Adipocyte (in vitro differentiated cells): ENCODE data around the gene CRYBB2.
A peak's percentile ranks its signal among the peaks of the same experiment; 100 is the strongest.

Experiments
- DNase-seq: peaks from one replicate; pipeline ENCODE4 v3.0.0-alpha.2; 2015; ENCODE audit warnings: low read depth
- H3K27me3 ChIP-seq: replicated peaks from 2 replicates; pipeline ENCODE4 v1.7.0; 2013; ENCODE audit warnings: mild to moderate bottlenecking, low read length, moderate library complexity; ENCODE audit not compliant: control insufficient read depth, insufficient read depth
- H3K36me3 ChIP-seq: 2 replicates; pipeline ENCODE4 v1.7.0; 2013; ENCODE audit warnings: low read length, mild to moderate bottlenecking, moderate library complexity; ENCODE audit not compliant: control insufficient read depth, insufficient read depth, severe bottlenecking
- H3K4me1 ChIP-seq: 2 replicates; pipeline ENCODE4 v1.7.0; 2013; ENCODE audit warnings: mild to moderate bottlenecking, low read length, moderate library complexity; ENCODE audit not compliant: control insufficient read depth, insufficient read depth
- H3K4me3 ChIP-seq: 2 replicates; pipeline ENCODE4 v1.7.0; 2013; ENCODE audit warnings: mild to moderate bottlenecking, low read length, moderate library complexity
- H3K9ac ChIP-seq: 2 replicates; pipeline ENCODE4 v1.7.0; 2013; ENCODE audit warnings: mild to moderate bottlenecking, low read length, moderate library complexity
- H3K9me3 ChIP-seq: 2 replicates; pipeline ENCODE4 v1.7.0; 2013; ENCODE audit warnings: mild to moderate bottlenecking, low read length, moderate library complexity; ENCODE audit not compliant: control insufficient read depth

Gene CRYBB2

GRCh38 chr22:25182131-25183110 is 37.0 kb upstream of the CRYBB2 start:
- Histone ChIP-seq H3K4me1 (peaks cover 8% of the 10 kb centered on the region), H3K27me3 (no peaks in the 10 kb centered on the region), H3K4me3 (no peak overlapping the region), H3K9me3 (peaks cover 16% of the 10 kb centered on the region), H3K36me3 (no peaks in the 10 kb centered on the region), H3K9ac (peak overlapping the region; percentile 30)
- no peak for DNase-seq

- Histone ChIP-seq H3K9ac (no peak overlapping the region), H3K27me3 (no peaks in the 10 kb centered on the region), H3K36me3 (no peaks in the 10 kb centered on the region), H3K4me3 (no peak overlapping the region), H3K9me3 (peaks cover 16% of the 10 kb centered on the region), H3K4me1 (peaks cover 8% of the 10 kb centered on the region)
- DNase-seq: no peak
Observed at GRCh38 chr22:25183949-25184619, 35.4 kb upstream of the CRYBB2 start.

DNA sequence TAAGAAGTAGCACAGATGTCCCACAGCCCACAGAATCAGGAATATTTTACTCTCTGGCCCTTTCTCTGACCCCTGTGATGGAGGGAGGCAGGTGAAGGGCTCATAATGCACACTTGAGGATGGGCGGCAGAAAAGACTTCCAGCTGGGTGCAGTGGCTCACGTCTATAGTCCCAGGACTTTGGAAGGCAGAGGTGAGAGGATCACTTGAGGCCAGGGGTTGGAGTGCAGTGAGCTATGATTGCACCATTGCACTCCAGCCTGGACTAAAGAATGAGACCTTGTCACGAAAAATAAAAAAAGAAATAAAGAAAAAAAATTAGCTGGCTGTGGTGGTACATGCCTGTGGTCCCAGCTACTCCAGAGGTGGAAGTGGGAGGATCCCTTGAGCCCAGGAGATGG is 33.3 kb upstream of the CRYBB2 start:
- DNase-seq: no peak
- Histone ChIP-seq H3K27me3 (no peaks in the 10 kb centered on the region), H3K4me1 (peaks cover 8% of the 10 kb centered on the region), H3K9me3 (no peaks in the 10 kb centered on the region), H3K9ac (no peak overlapping the region), H3K4me3 (no peak overlapping the region), H3K36me3 (no peaks in the 10 kb centered on the region)

DNA sequence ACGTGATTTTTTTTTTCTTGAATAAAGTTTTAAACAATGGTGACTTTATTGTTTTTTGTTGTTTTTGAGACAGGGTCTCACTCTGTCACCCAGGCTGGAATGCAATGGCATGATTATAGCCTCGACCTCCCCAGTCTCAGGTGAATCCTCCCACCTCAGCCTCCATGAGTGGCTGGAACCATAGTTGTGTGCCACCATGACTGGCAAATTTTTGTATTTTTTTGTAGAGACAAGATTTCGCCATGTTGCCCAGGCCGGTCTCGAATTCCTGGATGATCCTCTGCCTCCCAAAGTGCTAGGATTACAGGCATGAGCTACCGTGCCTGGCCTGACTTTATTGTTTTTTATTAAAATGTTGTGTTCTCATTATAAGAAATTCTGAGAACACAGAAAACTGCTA is 32.0 kb upstream of the CRYBB2 start:
- Histone ChIP-seq H3K9me3 (no peaks in the 10 kb centered on the region), H3K4me3 (no peak overlapping the region), H3K36me3 (peaks cover 3% of the 10 kb centered on the region), H3K27me3 (no peaks in the 10 kb centered on the region), H3K4me1 (peaks cover 7% of the 10 kb centered on the region), H3K9ac (no peak overlapping the region)
- no peak for DNase-seq

GRCh38 chr22:25192406-25192805 is 27.0 kb upstream of the CRYBB2 start:
- H3K9me3 ChIP-seq: no peaks in the 10 kb centered on the region
- H3K9ac ChIP-seq: no peak overlapping the region
- H3K36me3 ChIP-seq: peaks cover 11% of the 10 kb centered on the region
- no peak for DNase-seq
- H3K27me3 ChIP-seq: no peaks in the 10 kb centered on the region
- no peak overlapping the region for H3K4me3 ChIP-seq
- H3K4me1 ChIP-seq: no peaks in the 10 kb centered on the region

GRCh38 chr22:25193130-25193529 is 26.3 kb upstream of the CRYBB2 start:
- H3K9ac ChIP-seq: no peak overlapping the region
- no peak for DNase-seq
- H3K9me3 ChIP-seq: no peaks in the 10 kb centered on the region
- H3K27me3 ChIP-seq: no peaks in the 10 kb centered on the region
- no peak overlapping the region for H3K4me3 ChIP-seq
- no peaks in the 10 kb centered on the region for H3K4me1 ChIP-seq
- H3K36me3 ChIP-seq: peaks cover 11% of the 10 kb centered on the region

DNA sequence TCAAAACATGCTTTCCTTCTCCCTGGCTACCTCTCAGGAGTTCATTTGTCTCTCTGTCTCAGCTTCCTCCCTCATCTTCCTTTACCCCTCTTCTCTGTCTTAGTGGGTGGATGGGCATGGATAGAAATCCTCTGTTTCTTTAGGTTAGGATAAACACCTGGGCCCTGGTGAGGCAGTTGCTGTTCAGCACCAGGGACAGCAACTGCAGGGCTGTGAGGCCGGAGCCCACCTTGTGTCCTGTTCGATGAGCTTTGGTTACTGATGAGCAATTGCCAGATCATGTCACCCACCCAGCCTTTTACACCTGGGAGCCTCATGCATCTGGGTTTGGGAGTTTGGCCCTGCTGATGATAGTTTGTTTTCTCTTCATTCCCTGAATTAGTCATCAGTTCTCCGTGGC is 25.9 kb upstream of the CRYBB2 start:
- Histone ChIP-seq H3K4me1 (no peaks in the 10 kb centered on the region), H3K9ac (no peak overlapping the region), H3K9me3 (no peaks in the 10 kb centered on the region), H3K4me3 (no peak overlapping the region), H3K27me3 (no peaks in the 10 kb centered on the region), H3K36me3 (peaks cover 11% of the 10 kb centered on the region)
- peak; percentile 1 for DNase-seq

- no peak overlapping the region for H3K4me3 ChIP-seq
- H3K36me3 ChIP-seq: peaks cover 11% of the 10 kb centered on the region
- no peaks in the 10 kb centered on the region for H3K27me3 ChIP-seq
- no peaks in the 10 kb centered on the region for H3K4me1 ChIP-seq
- H3K9ac ChIP-seq: no peak overlapping the region
- DNase-seq: no peak
- H3K9me3 ChIP-seq: no peaks in the 10 kb centered on the region
Observed at GRCh38 chr22:25196326-25196725, 23.1 kb upstream of the CRYBB2 start.

DNA sequence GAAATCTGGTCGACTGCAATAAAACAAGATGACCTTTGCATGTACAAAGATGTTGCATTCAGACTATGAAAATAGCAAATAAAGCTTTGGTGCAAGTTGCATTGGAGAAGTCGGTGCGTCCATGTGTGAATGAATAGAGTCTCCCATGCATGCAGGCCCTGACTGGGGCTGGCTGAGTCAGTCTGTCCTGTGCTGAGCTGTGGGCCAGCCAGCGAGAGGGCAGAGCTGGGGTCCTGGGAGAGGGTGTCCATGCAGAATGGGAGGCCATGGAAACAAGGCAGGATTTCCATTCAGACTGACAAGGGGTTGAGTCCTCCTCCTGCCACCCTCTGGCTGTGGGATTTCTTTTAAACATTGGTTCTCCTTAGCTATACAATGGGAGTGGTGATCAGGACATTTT is 22.1 kb upstream of the CRYBB2 start:
- no peaks in the 10 kb centered on the region for H3K4me1 ChIP-seq
- H3K27me3 ChIP-seq: no peaks in the 10 kb centered on the region
- H3K9ac ChIP-seq: no peak overlapping the region
- H3K9me3 ChIP-seq: no peaks in the 10 kb centered on the region
- no peak for DNase-seq
- H3K36me3 ChIP-seq: peaks cover 8% of the 10 kb centered on the region
- H3K4me3 ChIP-seq: no peak overlapping the region

- no peaks in the 10 kb centered on the region for H3K4me1 ChIP-seq
- H3K9me3 ChIP-seq: no peaks in the 10 kb centered on the region
- no peak within 1 kb of the TSS for H3K9ac ChIP-seq
- H3K4me3 ChIP-seq: no peak within 1 kb of the TSS
- H3K27me3 ChIP-seq: no peaks in the 10 kb centered on the region
- peaks cover under 1% of the 10 kb centered on the region for H3K36me3 ChIP-seq
- DNase-seq: no peak
Observed at GRCh38 chr22:25199731-25200520, 19.5 kb upstream of the CRYBB2 start, which contains the start of gene CRYBB3. Gene CRYBB3, plus strand, starts transcription at chr22:25199858. Its CDS starts 1,539 bp downstream, at chr22:25201397.

GRCh38 chr22:25200967-25201366 is 18.5 kb upstream of the CRYBB2 start:
- Histone ChIP-seq H3K4me3 (no peak overlapping the region), H3K4me1 (no peaks in the 10 kb centered on the region), H3K27me3 (no peaks in the 10 kb centered on the region), H3K9me3 (no peaks in the 10 kb centered on the region), H3K36me3 (no peaks in the 10 kb centered on the region), H3K9ac (no peak overlapping the region)
- DNase-seq: no peak
